GM18508 (cell line): ENCODE measurements around the gene PTPRD.
A peak's percentile ranks its signal among the peaks of the same experiment; 100 is the strongest.

Source experiments
- ATAC-seq: cut with Tn5 transposase; IDR thresholded peaks from one replicate; pipeline ENCODE4 v1.9.1; 2021; ENCODE audit warnings: moderate number of reproducible peaks; ENCODE audit not compliant: insufficient read depth, unreplicated experiment

Gene PTPRD

GRCh38 chr9:9791611-9792010 lies 821.2 kb downstream of the PTPRD start:
- ATAC-seq, result no peak

- peak; percentile 57 for ATAC-seq
Observed at GRCh38 chr9:9790216-9790872, 822.5 kb downstream of the PTPRD start.

- ATAC-seq, result no peak
Observed at GRCh38 chr9:9783711-9784110, 829.1 kb downstream of the PTPRD start.

GRCh38 chr9:9783211-9783610 lies 829.6 kb downstream of the PTPRD start:
- no peak for ATAC-seq

- ATAC-seq, result no peak
Observed at GRCh38 chr9:9778293-9778692, 834.5 kb downstream of the PTPRD start.

- no peak for ATAC-seq
Observed at GRCh38 chr9:9774471-9774870, 838.3 kb downstream of the PTPRD start.

- ATAC-seq, result no peak
Observed at GRCh38 chr9:9771314-9771713, 841.5 kb downstream of the PTPRD start.

- ATAC-seq, result no peak
Observed at GRCh38 chr9:9764821-9765220, 848.0 kb downstream of the PTPRD start.

- no peak for ATAC-seq
Observed at GRCh38 chr9:9754186-9754585, 858.6 kb downstream of the PTPRD start.

GRCh38 chr9:9753266-9753665 lies 859.5 kb downstream of the PTPRD start:
- no peak for ATAC-seq

GRCh38 chr9:9752722-9753121 lies 860.1 kb downstream of the PTPRD start:
- ATAC-seq, result no peak

GRCh38 chr9:9751996-9752395 lies 860.8 kb downstream of the PTPRD start:
- ATAC-seq, result no peak

- ATAC-seq, result no peak
Observed at GRCh38 chr9:9750719-9751118, 862.1 kb downstream of the PTPRD start.

- ATAC-seq, result no peak
Observed at GRCh38 chr9:9749591-9749990, 863.2 kb downstream of the PTPRD start.

- ATAC-seq, result no peak
Observed at GRCh38 chr9:9747787-9748186, 865.0 kb downstream of the PTPRD start.

- ATAC-seq, result no peak
Observed at GRCh38 chr9:9746826-9747225, 866.0 kb downstream of the PTPRD start.

GRCh38 chr9:9743822-9744221 lies 869.0 kb downstream of the PTPRD start:
- no peak for ATAC-seq

GRCh38 chr9:9730174-9730573 lies 882.6 kb downstream of the PTPRD start:
- no peak for ATAC-seq

- ATAC-seq, result no peak
Observed at GRCh38 chr9:9729082-9729481, 883.7 kb downstream of the PTPRD start.

- ATAC-seq, result no peak
Observed at GRCh38 chr9:9719373-9720112, 893.3 kb downstream of the PTPRD start.

GRCh38 chr9:9718691-9719090 lies 894.1 kb downstream of the PTPRD start:
- ATAC-seq, result no peak

- no peak for ATAC-seq
Observed at GRCh38 chr9:9679433-9679832, 933.4 kb downstream of the PTPRD start.
